Measurements from ENCODE around the gene RBM28. TPM values are rescaled to one million over a fixed set of nuclear protein-coding genes. Genes with fewer than 3 reads are reported as not detected.

The RBM28 gene
- total and polyA plus RNA-seq, 2 of the 8 experiments (the other 6 are each of a cell fraction or from before 2014, with no cell fraction given): 12.8 to 65.3 TPM

DNA sequence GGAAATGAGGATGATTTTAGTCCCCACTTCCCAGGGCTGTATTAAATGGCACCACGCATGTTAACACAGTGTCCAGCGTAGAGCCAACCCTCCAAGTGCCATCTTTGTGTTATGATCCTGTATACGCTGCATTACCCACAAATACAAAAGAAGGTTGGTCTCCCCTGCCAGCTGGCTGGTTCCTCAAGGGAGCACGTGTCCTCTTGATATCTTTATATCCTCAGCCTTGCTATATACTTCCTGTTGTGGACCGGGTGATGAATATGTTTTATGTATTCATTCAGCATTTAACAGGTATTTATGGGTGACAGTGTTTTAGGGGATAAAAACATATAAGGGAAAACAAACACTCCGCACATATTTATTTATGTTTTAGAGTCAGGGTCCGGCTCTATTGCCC is 41.0 kb upstream of the RBM28 start:
- no peaks in the 10 kb centered on the region for H3K79me1 ChIP-seq (ENCODE audit: low read depth, low read length)
- no peaks in the 10 kb centered on the region for H3K79me2 ChIP-seq (ENCODE audit: control insufficient read depth in 1 of 2, insufficient read depth in 2 of 2, low read length in 2 of 2)
- H4K91ac ChIP-seq (replicated peaks; ENCODE audit: insufficient read length, low read length): no peak overlapping the region
- no peak overlapping the region for H3K27ac ChIP-seq (ENCODE audit: low read depth, low read length)
- no peak overlapping the region for H2BK12ac ChIP-seq (ENCODE audit: low read depth, low read length)
- H2BK5ac ChIP-seq (ENCODE audit: low read depth, low read length): no peak overlapping the region
- H3K36me3 ChIP-seq (ENCODE audit: control insufficient read depth in 2 of 4, insufficient read depth in 4 of 4, low read length in 3 of 4): no peaks in the 10 kb centered on the region
- no peaks in the 10 kb centered on the region for H3K9me3 ChIP-seq (ENCODE audit: insufficient read depth in 2 of 2, low read depth in 1 of 2, low read length in 1 of 2)
- H2AFZ ChIP-seq (ENCODE audit: low read length): no peak overlapping the region
- WGBS, 2 experiments (ENCODE audit: extremely low coverage in 1 of 2, insufficient coverage in 1 of 2, insufficient read length in 1 of 2, insufficient replicate concordance in 2 of 2, low coverage in 1 of 2, low lambda C conversion rate in 2 of 2, missing lambda C conversion rate in 1 of 2): 82% methylated on average over 7 of the region's 7 CpGs; no CpG with 5 or more reads in 1 of the 2 experiments
- H3K23me2 ChIP-seq (ENCODE audit: low read depth, low read length): no peaks in the 10 kb centered on the region; the same call in 1 of the 2 replicates
- peaks cover 0 to 6% (median 0%) of the 10 kb centered on the region in 4 experiments; a peak in 2 of 7 replicates for H3K27me3 ChIP-seq (replicated peaks in 1 of 4; ENCODE audit: control insufficient read depth in 3 of 4, extremely low read depth in 1 of 4, insufficient read depth in 3 of 4, low read length in 3 of 4)
- DNase-seq (ENCODE audit: low read depth in 1 of 2, low spot score in 2 of 2) (no peak), FAIRE-seq (no peak)
- no peak overlapping the region for H4K5ac ChIP-seq (ENCODE audit: insufficient read length, low read depth, low read length)
- H2AK5ac ChIP-seq (ENCODE audit: low read depth, low read length): no peak overlapping the region
- no peak overlapping the region for H2BK15ac ChIP-seq (ENCODE audit: low read length)
- H3K56ac ChIP-seq (replicated peaks; ENCODE audit: insufficient read length, low read depth, low read length): no peak overlapping the region
- no peak overlapping the region for H3K23ac ChIP-seq (ENCODE audit: insufficient read length)
- H2BK20ac ChIP-seq (ENCODE audit: low read length): no peak overlapping the region
- CTCF ChIA-PET (ENCODE audit: partially characterized antibody): interaction anchor here (0.6 to 18.9 kb wide), 8 partner anchors 8 to 41 kb away, joined by 3 to 345 read pairs (median 88); partner anchors contain the start of genes PRRT4 and RBM28
- H3K14ac ChIP-seq (ENCODE audit: insufficient read length): no peak overlapping the region
- H3K4me1 ChIP-seq (replicated peaks in 1 of 4; ENCODE audit: control insufficient read depth in 3 of 4, insufficient read depth in 4 of 4, low read length in 3 of 4): peaks cover 0 to 18% (median 15%) of the 10 kb centered on the region in 4 experiments; a peak in 6 of 7 replicates
- no peaks in the 10 kb centered on the region for H4K20me1 ChIP-seq (replicated peaks in 1 of 2; ENCODE audit: control insufficient read depth in 1 of 2, insufficient read depth in 2 of 2, low read length in 2 of 2)
- POLR2A ChIA-PET (ENCODE audit: partially characterized antibody): interaction anchor here (0.8 kb wide), 1 partner anchor 33 kb away, joined by 4 read pairs; no protein-coding TSS in a partner anchor
- H3K18ac ChIP-seq (ENCODE audit: extremely low read depth, low read length): no peak overlapping the region
- H4K8ac ChIP-seq (ENCODE audit: extremely low read depth, insufficient read depth, low read length): no peak overlapping the region
- H3K9ac ChIP-seq (replicated peaks in 1 of 4; ENCODE audit: extremely low read depth in 1 of 4, low read depth in 3 of 4, low read length in 3 of 4): no peak overlapping the region
- H3K4ac ChIP-seq (replicated peaks; ENCODE audit: insufficient read length, low read depth, low read length): no peak overlapping the region
- no peak overlapping the region for H3K4me2 ChIP-seq (ENCODE audit: insufficient read depth in 1 of 2, low read depth in 2 of 2, low read length in 2 of 2)
- no peak overlapping the region for H3K4me3 ChIP-seq (ENCODE audit: extremely low read depth in 1 of 4, insufficient read depth in 2 of 4, low read depth in 3 of 4, low read length in 4 of 4)
- H2BK120ac ChIP-seq (replicated peaks; ENCODE audit: low read depth, low read length): no peak overlapping the region
- TF ChIP-seq NRF1 (IDR thresholded peaks at IDR 0.05; ENCODE audit: low read depth, low read length) (no peak), BRCA1 (IDR thresholded peaks at IDR 0.05; ENCODE audit: low read depth, low read length) (no peak), KDM1A (IDR thresholded peaks at IDR 0.05; ENCODE audit: borderline replicate concordance, low read length) (no peak), BACH1 (IDR thresholded peaks at IDR 0.05; ENCODE audit: low read length) (no peak), HDAC6 (IDR thresholded peaks at IDR 0.05; ENCODE audit: low read depth, low read length) (no peak), POU5F1 (IDR thresholded peaks at IDR 0.05; ENCODE audit: low read depth, low read length) (no peak), SP4 (IDR thresholded peaks at IDR 0.05; ENCODE audit: low read length) (no peak), HDAC2 (IDR thresholded peaks at IDR 0.05; ENCODE audit: borderline replicate concordance in 1 of 2, low read depth in 2 of 2, low read length in 2 of 2) (no peak)
- TF ChIP-seq, protein P1, sequence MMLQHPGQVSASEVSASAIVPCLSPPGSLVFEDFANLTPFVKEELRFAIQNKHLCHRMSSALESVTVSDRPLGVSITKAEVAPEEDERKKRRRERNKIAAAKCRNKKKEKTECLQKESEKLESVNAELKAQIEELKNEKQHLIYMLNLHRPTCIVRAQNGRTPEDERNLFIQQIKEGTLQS (IDR thresholded peaks at IDR 0.05; ENCODE audit: insufficient read depth, low read depth, low read length): no peak
